B cell (primary cell): ENCODE data around the gene RDH13. TPM values are rescaled to one million over a fixed set of nuclear protein-coding genes. Genes with fewer than 3 reads are reported as not detected.

Source experiments
- ATAC-seq: fragments of 200-7000 bp; cut with Tn5 transposase; one replicate; pipeline ENCODE4 v1.10.0; 2021; ENCODE audit warnings: low read depth, mild to moderate bottlenecking, moderate number of reproducible peaks, moderate library complexity
- CTCF ChIA-PET: fragments of 350-600 bp; sonication (Branson Sonifier 250); formaldehyde crosslinking; loops from one replicate; lab custom pipeline; 2021; ENCODE audit warnings: antibody characterized with exemption, inconsistent platforms; lab: Charles Lee
- POLR2A ChIA-PET: fragments of 350-600 bp; sonication (Branson Sonifier 250); formaldehyde crosslinking; loops from one replicate; lab custom pipeline; 2021; ENCODE audit warnings: antibody characterized with exemption; lab: Charles Lee
- DNase-seq: peaks from one replicate; pipeline ENCODE4 v3.0.0; 2013
- H2AFZ ChIP-seq: 2 replicates; pipeline ENCODE4 v1.6.1; 2012; ENCODE audit warnings: mild to moderate bottlenecking, low read depth, low read length; ENCODE audit not compliant: insufficient read depth, poor library complexity, severe bottlenecking
- H3K27ac ChIP-seq, 2 donors: 1 replicate in 1 of 2; 2 replicates in 1 of 2; pipeline ENCODE4 v1.5.1; 2012 to 2013; ENCODE audit warnings: low read length in 2 of 2, mild to moderate bottlenecking in 2 of 2, moderate library complexity in 1 of 2
- H3K27me3 ChIP-seq, 4 experiments: fragments of 200-600 bp in 1 of 4; sonication (generic) in 1 of 4; replicated peaks in 1 of 4; 1 replicate in 2 of 4; 2 replicates in 2 of 4; pipeline versions ENCODE4 v1.6.1 to v1.7.0; 2013 to 2016; ENCODE audit warnings: low read length in 3 of 4, mild to moderate bottlenecking in 2 of 4, mixed read lengths in 1 of 4, moderate library complexity in 1 of 4; ENCODE audit not compliant: insufficient read depth in 4 of 4, control insufficient read depth in 3 of 4; ENCODE audit errors: control extremely low read depth in 1 of 4
- H3K36me3 ChIP-seq, 2 experiments: replicated peaks in 1 of 2; 1 replicate in 1 of 2; 2 replicates in 1 of 2; pipeline versions ENCODE4 v1.6.1 to v1.7.1; 2013; ENCODE audit warnings: low read length in 1 of 2; ENCODE audit not compliant: insufficient read depth in 2 of 2, control insufficient read depth in 1 of 2; ENCODE audit errors: control extremely low read depth in 1 of 2, extremely low read depth in 1 of 2
- H3K4me1 ChIP-seq, 2 donors: fragments of 200-600 bp in 1 of 2; sonication (generic) in 1 of 2; 1 replicate in 1 of 2; 2 replicates in 1 of 2; pipeline versions ENCODE4 v1.5.1 to v1.6.1; 2013 to 2017; ENCODE audit warnings: low read length in 2 of 2; ENCODE audit not compliant: control insufficient read depth in 2 of 2, insufficient read depth in 2 of 2
- H3K4me2 ChIP-seq: replicated peaks from 2 replicates; pipeline ENCODE3; 2012; ENCODE audit warnings: mild to moderate bottlenecking, low read depth, low read length; ENCODE audit not compliant: poor library complexity, severe bottlenecking
- H3K4me3 ChIP-seq, 5 experiments: fragments of 200-600 bp in 1 of 5; sonication (generic) in 1 of 5; 1 replicate in 3 of 5; 2 replicates in 2 of 5; pipeline versions ENCODE4 v1.5.1 to v1.7.0; 2011 to 2016; ENCODE audit warnings: low read length in 4 of 5, mild to moderate bottlenecking in 4 of 5, low read depth in 2 of 5, control low read depth in 1 of 5, moderate library complexity in 1 of 5; ENCODE audit not compliant: insufficient read depth in 1 of 5; ENCODE audit errors: control extremely low read depth in 1 of 5, extremely low read depth in 1 of 5
- H3K79me2 ChIP-seq: fragments of 200-600 bp; sonication (generic); one replicate; pipeline ENCODE4 v1.6.0; 2016; ENCODE audit warnings: low read length; ENCODE audit not compliant: control insufficient read depth, insufficient read depth
- H3K9ac ChIP-seq: fragments of 200-600 bp; sonication (generic); 2 replicates; pipeline ENCODE4 v1.6.1; 2017; ENCODE audit warnings: mild to moderate bottlenecking, low read length, moderate library complexity
- H3K9me3 ChIP-seq, 3 donors: one replicate each; pipeline versions ENCODE4 v1.6.1 to v1.7.1; 2013; ENCODE audit warnings: low read length in 2 of 3; ENCODE audit not compliant: control insufficient read depth in 2 of 3, insufficient read depth in 1 of 3; ENCODE audit errors: control extremely low read depth in 1 of 3
- H4K20me1 ChIP-seq: 2 replicates; pipeline ENCODE4 v1.6.0; 2012; ENCODE audit warnings: mild to moderate bottlenecking, low read length; ENCODE audit not compliant: insufficient read depth, control insufficient read depth, poor library complexity, severe bottlenecking
- H3K27ac Mint-ChIP-seq: one replicate; pipeline ENCODE4 v1.8.0; 2021; ENCODE audit warnings: mixed read lengths
- H3K27me3 Mint-ChIP-seq: one replicate; pipeline ENCODE4 v1.8.0; 2021; ENCODE audit warnings: mixed read lengths
- H3K4me1 Mint-ChIP-seq: one replicate; pipeline ENCODE4 v1.8.0; 2021; ENCODE audit warnings: mixed read lengths
- H3K4me3 Mint-ChIP-seq: one replicate; pipeline ENCODE4 v1.8.0; 2021; ENCODE audit warnings: mixed read lengths
- H3K9me3 Mint-ChIP-seq: one replicate; pipeline ENCODE4 v1.8.0; 2022; ENCODE audit warnings: mixed read lengths; ENCODE audit not compliant: insufficient read depth
- EZH2 ChIP-seq: IDR thresholded peaks from 2 replicates; pipeline ENCODE4 v1.6.1; 2012; ENCODE audit warnings: borderline replicate concordance, low read depth, mild to moderate bottlenecking, moderate library complexity, low read length; ENCODE audit not compliant: insufficient read depth, poor library complexity, severe bottlenecking
- WGBS: methylation state at CpG from one replicate; pipeline ENCODE4 v1.1.5; 2013; ENCODE audit warnings: missing lambda C conversion rate; ENCODE audit not compliant: insufficient coverage; 5-methylcytosine and 5-hydroxymethylcytosine counted together
- intact Hi-C: fragments of 100-400 bp; cut with micrococcal nuclease; formaldehyde crosslinking; loops from one replicate; pipeline ENCODE4 v1.10.0; 2022
- polyA plus RNA-seq: library from polyadenylated mRNA; depleted of rRNA; stranded (reverse); fragments of >200 nt; gene quantifications from 2 replicates; pipeline ENCODE4 v1.2.3, GENCODE V29; 2012
- total RNA-seq, 2 donors: library from RNA; stranded (reverse); fragments of 120-200 nt in 1 of 2; gene quantifications; 1 replicate in 1 of 2; 2 replicates in 1 of 2; pipeline versions ENCODE4 v1.2.3 to v1.2.4, GENCODE V29; 2013 to 2022
- TF ChIP-seq, protein P1 (sequence below): fragments of 200-600 bp; IDR thresholded peaks from one replicate; pipeline ENCODE4 v1.8.0; 2022; ENCODE audit warnings: antibody characterized with exemption, mild to moderate bottlenecking

Gene RDH13
- total and polyA plus RNA-seq, 2 donors (not counting 1 experiment from before 2014, with no cell fraction given) = 17.5 to 20.4 TPM

DNA sequence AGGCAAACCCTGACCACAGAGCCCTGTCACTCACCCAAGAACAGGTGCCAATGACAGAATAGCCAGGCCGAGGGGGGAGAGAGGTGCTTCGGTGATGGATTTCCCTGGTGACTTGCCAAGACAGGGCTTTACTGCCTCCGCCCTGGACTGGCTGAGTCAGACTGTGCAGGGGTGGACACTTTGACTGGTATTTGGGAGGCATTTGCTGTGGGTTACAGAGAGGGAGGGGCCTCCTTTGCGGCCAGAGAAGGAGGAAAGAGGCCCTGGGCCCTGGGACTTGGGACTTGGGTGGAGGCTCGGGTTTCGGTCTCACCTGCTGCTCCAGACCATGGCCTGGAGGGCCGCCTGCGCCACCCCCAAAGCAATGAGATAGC is 8.2 kb upstream of the RDH13 start:
- H3K4me3 Mint-ChIP-seq = no peak overlapping the region
- H3K9me3 Mint-ChIP-seq = no peaks in the 10 kb centered on the region
- WGBS = 73% methylated on average over 5 of the region's 8 CpGs
- no peak overlapping the region for H3K27ac ChIP-seq
- DNase-seq (no peak), ATAC-seq (no peak)
- H3K9me3 ChIP-seq = peaks cover 0 to 34% (median 2%) of the 10 kb centered on the region in 3 donors
- POLR2A ChIA-PET = no interaction called here
- H4K20me1 ChIP-seq = no peaks in the 10 kb centered on the region
- H3K79me2 ChIP-seq = no peaks in the 10 kb centered on the region
- intact Hi-C loops = no loop called here
- peaks cover 0 to 64% (median 26%) of the 10 kb centered on the region in 4 experiments for H3K27me3 ChIP-seq
- H2AFZ ChIP-seq = no peak overlapping the region
- no peak overlapping the region for H3K4me2 ChIP-seq
- H3K27ac Mint-ChIP-seq = no peak overlapping the region
- H3K27me3 Mint-ChIP-seq = peaks cover 59% of the 10 kb centered on the region
- CTCF ChIA-PET = no interaction called here
- no peak overlapping the region for H3K9ac ChIP-seq
- H3K36me3 ChIP-seq = no peaks in the 10 kb centered on the region
- no peak overlapping the region for H3K4me3 ChIP-seq
- H3K4me1 ChIP-seq = peaks cover 10% of the 10 kb centered on the region in 2 donors
- H3K4me1 Mint-ChIP-seq = peaks cover 9% of the 10 kb centered on the region
- TF ChIP-seq, protein P1, sequence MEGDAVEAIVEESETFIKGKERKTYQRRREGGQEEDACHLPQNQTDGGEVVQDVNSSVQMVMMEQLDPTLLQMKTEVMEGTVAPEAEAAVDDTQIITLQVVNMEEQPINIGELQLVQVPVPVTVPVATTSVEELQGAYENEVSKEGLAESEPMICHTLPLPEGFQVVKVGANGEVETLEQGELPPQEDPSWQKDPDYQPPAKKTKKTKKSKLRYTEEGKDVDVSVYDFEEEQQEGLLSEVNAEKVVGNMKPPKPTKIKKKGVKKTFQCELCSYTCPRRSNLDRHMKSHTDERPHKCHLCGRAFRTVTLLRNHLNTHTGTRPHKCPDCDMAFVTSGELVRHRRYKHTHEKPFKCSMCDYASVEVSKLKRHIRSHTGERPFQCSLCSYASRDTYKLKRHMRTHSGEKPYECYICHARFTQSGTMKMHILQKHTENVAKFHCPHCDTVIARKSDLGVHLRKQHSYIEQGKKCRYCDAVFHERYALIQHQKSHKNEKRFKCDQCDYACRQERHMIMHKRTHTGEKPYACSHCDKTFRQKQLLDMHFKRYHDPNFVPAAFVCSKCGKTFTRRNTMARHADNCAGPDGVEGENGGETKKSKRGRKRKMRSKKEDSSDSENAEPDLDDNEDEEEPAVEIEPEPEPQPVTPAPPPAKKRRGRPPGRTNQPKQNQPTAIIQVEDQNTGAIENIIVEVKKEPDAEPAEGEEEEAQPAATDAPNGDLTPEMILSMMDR = no peak

DNA sequence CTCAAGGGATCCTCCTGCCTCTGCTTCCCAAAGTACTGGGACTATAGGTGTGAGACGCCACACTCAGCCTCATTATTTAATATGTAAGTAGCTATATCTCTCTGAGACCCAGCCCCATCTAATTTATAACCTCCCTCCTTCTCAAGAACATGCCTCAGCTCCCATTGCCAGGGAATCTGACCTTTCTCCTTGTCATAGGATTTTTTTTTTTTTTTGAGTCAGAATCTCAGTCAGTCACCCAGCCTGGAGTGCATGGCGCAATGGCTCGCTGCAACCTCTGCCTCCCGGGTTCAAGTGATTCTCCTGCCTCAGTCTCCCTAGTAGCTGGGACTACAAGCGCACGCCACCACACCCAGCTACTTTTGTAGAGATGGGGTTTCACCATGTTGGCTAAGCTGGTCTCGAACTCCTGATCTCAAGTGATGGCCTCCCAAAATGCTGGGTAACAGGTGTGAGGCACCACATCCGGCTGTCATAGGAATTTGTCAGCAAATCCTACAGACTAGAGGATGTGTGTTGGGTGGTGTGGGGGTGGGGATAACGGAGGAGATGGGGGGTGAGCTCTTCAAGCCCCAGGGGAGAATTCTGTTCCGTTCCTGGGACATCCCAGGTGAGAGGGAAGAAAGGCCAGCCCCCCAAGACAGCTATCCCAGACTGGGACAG is 7.6 kb upstream of the RDH13 start:
- Mint-ChIP-seq H3K27me3 (peaks cover 59% of the 10 kb centered on the region), H3K4me1 (peaks cover 9% of the 10 kb centered on the region), H3K4me3 (no peak overlapping the region), H3K27ac (no peak overlapping the region), H3K9me3 (no peaks in the 10 kb centered on the region)
- intact Hi-C loops = no loop called here
- H3K9me3 ChIP-seq = peaks cover 0 to 34% (median 2%) of the 10 kb centered on the region in 3 donors
- no peaks in the 10 kb centered on the region for H4K20me1 ChIP-seq
- no peaks in the 10 kb centered on the region for H3K79me2 ChIP-seq
- ChIA-PET POLR2A (no interaction called here), CTCF (interaction anchor here (1.0 kb wide), 1 partner anchor 15 kb away, joined by 3 read pairs; no protein-coding TSS in a partner anchor)
- H3K27me3 ChIP-seq = peaks cover 0 to 66% (median 26%) of the 10 kb centered on the region in 4 experiments
- TF ChIP-seq, protein P1 = no peak
- no peak for TF ChIP-seq EZH2
- peaks cover 10% of the 10 kb centered on the region in 2 donors for H3K4me1 ChIP-seq
- H3K27ac ChIP-seq = no peak overlapping the region
- no peak overlapping the region for H3K9ac ChIP-seq
- no peak overlapping the region for H3K4me2 ChIP-seq
- no peak overlapping the region for H2AFZ ChIP-seq
- 96% methylated on average over 6 of the region's 10 CpGs for WGBS
- DNase-seq (no peak), ATAC-seq (no peak)
- H3K36me3 ChIP-seq = no peaks in the 10 kb centered on the region
- H3K4me3 ChIP-seq = no peak overlapping the region
